Esophagus muscularis mucosa (tissue), 4 donors: ENCODE results near the gene FGF23.

Experiments used
- EP300 ChIP-seq: sonication (generic); formaldehyde crosslinking; IDR thresholded peaks from one replicate; pipeline ENCODE4 v1.6.1; 2017; ENCODE audit warnings: antibody characterized with exemption
- POLR2A ChIP-seq: fragments of 450-650 bp; IDR thresholded peaks from one replicate; pipeline ENCODE4 v1.6.1; 2017; ENCODE audit warnings: antibody characterized with exemption, moderate library complexity, mild to moderate bottlenecking, low read depth
- POLR2AphosphoS5 ChIP-seq, 2 donors: sonication (generic); formaldehyde crosslinking; IDR thresholded peaks; one replicate each; pipeline ENCODE4 v1.6.1; 2017; ENCODE audit warnings: antibody characterized with exemption in 2 of 2
- TF ChIP-seq, protein P1 (sequence below), 3 experiments: fragments of 200-600 bp in 2 of 3; fragments of 450-650 bp in 1 of 3; sonication (generic) in 2 of 3; IDR thresholded peaks; one replicate each; pipeline ENCODE4 v1.5.1; 2017 to 2019; ENCODE audit warnings: antibody characterized with exemption in 3 of 3, mild to moderate bottlenecking in 2 of 3, moderate library complexity in 1 of 3

DNA sequence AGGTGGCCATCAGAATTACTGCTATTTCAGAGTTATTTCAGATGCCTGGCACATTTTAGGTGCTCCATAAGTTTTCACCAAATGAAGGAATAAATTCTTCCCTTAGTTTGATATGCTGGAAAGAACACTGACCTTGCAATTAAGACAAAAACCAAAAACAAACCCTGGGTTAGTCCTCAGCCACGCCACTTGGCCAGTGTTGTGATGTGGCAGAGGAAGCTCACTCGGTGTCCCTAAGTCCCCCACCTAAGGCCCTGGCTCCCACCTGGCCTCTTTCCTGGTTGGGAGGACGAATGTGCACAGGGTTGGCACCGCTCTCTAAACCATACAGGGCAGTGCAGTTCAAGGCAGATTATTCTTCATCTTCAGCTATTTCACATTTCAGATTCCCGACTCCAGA, 13.7 kb upstream of the FGF23 start:
- TF ChIP-seq, protein P1, sequence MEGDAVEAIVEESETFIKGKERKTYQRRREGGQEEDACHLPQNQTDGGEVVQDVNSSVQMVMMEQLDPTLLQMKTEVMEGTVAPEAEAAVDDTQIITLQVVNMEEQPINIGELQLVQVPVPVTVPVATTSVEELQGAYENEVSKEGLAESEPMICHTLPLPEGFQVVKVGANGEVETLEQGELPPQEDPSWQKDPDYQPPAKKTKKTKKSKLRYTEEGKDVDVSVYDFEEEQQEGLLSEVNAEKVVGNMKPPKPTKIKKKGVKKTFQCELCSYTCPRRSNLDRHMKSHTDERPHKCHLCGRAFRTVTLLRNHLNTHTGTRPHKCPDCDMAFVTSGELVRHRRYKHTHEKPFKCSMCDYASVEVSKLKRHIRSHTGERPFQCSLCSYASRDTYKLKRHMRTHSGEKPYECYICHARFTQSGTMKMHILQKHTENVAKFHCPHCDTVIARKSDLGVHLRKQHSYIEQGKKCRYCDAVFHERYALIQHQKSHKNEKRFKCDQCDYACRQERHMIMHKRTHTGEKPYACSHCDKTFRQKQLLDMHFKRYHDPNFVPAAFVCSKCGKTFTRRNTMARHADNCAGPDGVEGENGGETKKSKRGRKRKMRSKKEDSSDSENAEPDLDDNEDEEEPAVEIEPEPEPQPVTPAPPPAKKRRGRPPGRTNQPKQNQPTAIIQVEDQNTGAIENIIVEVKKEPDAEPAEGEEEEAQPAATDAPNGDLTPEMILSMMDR (IDR thresholded peaks at IDR 0.05): no peak
- no peak for TF ChIP-seq EP300
- TF ChIP-seq POLR2A: no peak
- TF ChIP-seq POLR2AphosphoS5 (IDR thresholded peaks at IDR 0.05): no peak
